DLD1 (cell line): Measurements from ENCODE around the gene TMPO.
"Not testable (repeated sequence)": the region's sequence is repeated elsewhere in the genome, so short reads cannot be mapped to it uniquely, and the experiment has no call there.

Experiments used
- in situ Hi-C: cut with HindIII; loops from 2 replicates; pipeline ENCODE4 v1.10.0; 2017; ENCODE audit warnings: low sequenced_read_pairs

TMPO gene

GRCh38 chr12:98515287-98516110 is at the start of gene TMPO:
TSS of gene TMPO (plus strand) at chr12:98515590. CDS start at chr12:98515868, 278 bp downstream.
- in situ Hi-C loops: no loop called here

GRCh38 chr12:98465950-98466602 is 49.3 kb upstream of the TMPO start:
- in situ Hi-C loops: no loop called here

GRCh38 chr12:98466640-98467400 is 48.6 kb upstream of the TMPO start:
- in situ Hi-C loops: no loop called here

- in situ Hi-C loops: no loop called here
Measured at GRCh38 chr12:98469109-98469508, 46.3 kb upstream of the TMPO start.

- in situ Hi-C loops: loop anchor here (5.0 kb wide), 1 partner anchor 43 kb away; no protein-coding TSS in a partner anchor
Measured at GRCh38 chr12:98470469-98471082, 44.8 kb upstream of the TMPO start.

GRCh38 chr12:98471085-98471484 is 44.3 kb upstream of the TMPO start:
- in situ Hi-C loops: loop anchor here (5.0 kb wide), 1 partner anchor 44 kb away; no protein-coding TSS in a partner anchor

GRCh38 chr12:98475565-98475908 is 39.9 kb upstream of the TMPO start:
- in situ Hi-C loops: no loop called here

- in situ Hi-C loops: no loop called here
Measured at GRCh38 chr12:98478606-98479005, 36.8 kb upstream of the TMPO start.

GRCh38 chr12:98483621-98484503 is 31.5 kb upstream of the TMPO start:
- in situ Hi-C loops: no loop called here

GRCh38 chr12:98485792-98486340 is 29.5 kb upstream of the TMPO start:
- in situ Hi-C loops: no loop called here

GRCh38 chr12:98488416-98488815 is 27.0 kb upstream of the TMPO start:
- in situ Hi-C loops: not testable (repeated sequence)

- in situ Hi-C loops: no loop called here
Measured at GRCh38 chr12:98489176-98489575, 26.2 kb upstream of the TMPO start.

- in situ Hi-C loops: no loop called here
Measured at GRCh38 chr12:98490501-98491453, 24.6 kb upstream of the TMPO start.

GRCh38 chr12:98492580-98493140 is 22.7 kb upstream of the TMPO start:
- in situ Hi-C loops: no loop called here

- in situ Hi-C loops: not testable (repeated sequence)
Measured at GRCh38 chr12:98501266-98501629, 14.1 kb upstream of the TMPO start.

GRCh38 chr12:98503342-98503591 is 12.1 kb upstream of the TMPO start:
- in situ Hi-C loops: no loop called here

- in situ Hi-C loops: no loop called here
Measured at GRCh38 chr12:98503592-98504367, 11.6 kb upstream of the TMPO start.

- in situ Hi-C loops: no loop called here
Measured at GRCh38 chr12:98504368-98504617, 11.1 kb upstream of the TMPO start.
